Mesendoderm (in vitro differentiated cells): Measurements from ENCODE around the gene FGD1.

Experiments used
- DNase-seq: peaks from one replicate; pipeline ENCODE4 v3.0.0; 2013
- H2AK5ac ChIP-seq: 2 replicates; pipeline ENCODE4 v1.6.1; 2013; ENCODE audit warnings: low read length, inconsistent platforms
- H2BK120ac ChIP-seq: 2 replicates; pipeline ENCODE4 v1.6.1; 2013; ENCODE audit warnings: low read depth, mild to moderate bottlenecking, low read length, moderate library complexity, mixed read lengths
- H2BK15ac ChIP-seq: replicated peaks from 2 replicates; pipeline ENCODE4 v1.6.1; 2013; ENCODE audit warnings: low read depth, mild to moderate bottlenecking, moderate library complexity
- H2BK5ac ChIP-seq: 2 replicates; pipeline ENCODE4 v1.6.1; 2013; ENCODE audit warnings: low read length, inconsistent platforms
- H3K18ac ChIP-seq: 2 replicates; pipeline ENCODE4 v1.6.1; 2013; ENCODE audit warnings: mild to moderate bottlenecking, low read length, mixed read lengths
- H3K23ac ChIP-seq: one replicate; pipeline ENCODE4 v1.6.1; 2013; ENCODE audit warnings: low read length
- H3K27ac ChIP-seq: 2 replicates; pipeline ENCODE4 v1.5.1; 2013; ENCODE audit warnings: low read depth, mild to moderate bottlenecking, inconsistent platforms, low read length, moderate library complexity
- H3K27me3 ChIP-seq: 2 replicates; pipeline ENCODE4 v1.6.1; 2013; ENCODE audit warnings: low read length, control low read depth, mild to moderate bottlenecking, inconsistent platforms; ENCODE audit not compliant: insufficient read depth, poor library complexity
- H3K36me3 ChIP-seq: 2 replicates; pipeline ENCODE4 v1.6.1; 2013; ENCODE audit warnings: low read length, inconsistent platforms; ENCODE audit not compliant: control insufficient read depth, insufficient read depth
- H3K4ac ChIP-seq: one replicate; pipeline ENCODE4 v1.6.1; 2013; ENCODE audit warnings: low read depth, mild to moderate bottlenecking, low read length, moderate library complexity
- H3K4me1 ChIP-seq: 2 replicates; pipeline ENCODE4 v1.6.1; 2013; ENCODE audit warnings: low read depth, low read length, inconsistent platforms; ENCODE audit not compliant: control insufficient read depth
- H3K4me2 ChIP-seq: 2 replicates; pipeline ENCODE4 v1.6.1; 2013; ENCODE audit warnings: low read length
- H3K4me3 ChIP-seq: 2 replicates; pipeline ENCODE4 v1.5.1; 2013; ENCODE audit warnings: mild to moderate bottlenecking, low read length
- H3K56ac ChIP-seq: one replicate; pipeline ENCODE4 v1.6.1; 2013; ENCODE audit warnings: low read length
- H3K79me1 ChIP-seq: 2 replicates; pipeline ENCODE4 v1.6.1; 2013; ENCODE audit warnings: low read length, inconsistent platforms
- H3K79me2 ChIP-seq: 2 replicates; pipeline ENCODE4 v1.6.1; 2013; ENCODE audit warnings: mild to moderate bottlenecking, low read length; ENCODE audit not compliant: control insufficient read depth, insufficient read depth
- H3K9ac ChIP-seq: 2 replicates; pipeline ENCODE4 v1.6.1; 2013; ENCODE audit warnings: low read length, inconsistent platforms
- H4K5ac ChIP-seq: one replicate; pipeline ENCODE4 v1.6.1; 2013; ENCODE audit warnings: low read length
- H4K8ac ChIP-seq: one replicate; pipeline ENCODE4 v1.6.1; 2013; ENCODE audit warnings: low read depth, mild to moderate bottlenecking, control low read depth, low read length, moderate library complexity
- WGBS: extraction: QIAGEN DNeasy Blood & Tissue Kit; methylation state at CpG from one replicate; pipeline ENCODE4 v1.1.7; 2013; ENCODE audit warnings: low lambda C conversion rate, missing lambda C conversion rate; ENCODE audit not compliant: insufficient coverage; ENCODE audit errors: extremely low coverage; 5-methylcytosine and 5-hydroxymethylcytosine counted together

The FGD1 gene

GRCh38 chrX:54452920-54453319 lies 43.1 kb downstream of the FGD1 start:
- Histone ChIP-seq H3K79me1 (no peaks in the 10 kb centered on the region), H4K8ac (no peak overlapping the region), H3K4me1 (no peaks in the 10 kb centered on the region), H2BK5ac (no peak overlapping the region), H2BK120ac (no peak overlapping the region), H3K56ac (no peak overlapping the region), H3K4me3 (no peak overlapping the region), H4K5ac (no peak overlapping the region), H3K18ac (no peak overlapping the region), H3K27ac (no peak overlapping the region), H3K36me3 (no peaks in the 10 kb centered on the region), H2AK5ac (no peak overlapping the region), H3K4ac (no peak overlapping the region), H3K27me3 (no peaks in the 10 kb centered on the region), H2BK15ac (no peak overlapping the region), H3K9ac (no peak overlapping the region), H3K23ac (no peak overlapping the region), H3K79me2 (no peaks in the 10 kb centered on the region), H3K4me2 (no peak overlapping the region)
- peak; percentile 78 for DNase-seq
- no CpG with 5 or more reads among the region's 2 CpGs for WGBS

GRCh38 chrX:54449929-54450328 lies 46.1 kb downstream of the FGD1 start:
- Histone ChIP-seq H3K79me2 (no peaks in the 10 kb centered on the region), H3K27ac (no peak overlapping the region), H3K9ac (no peak overlapping the region), H3K79me1 (no peaks in the 10 kb centered on the region), H3K4ac (no peak overlapping the region), H3K4me3 (no peak overlapping the region), H3K4me2 (no peak overlapping the region), H3K23ac (no peak overlapping the region), H2BK5ac (no peak overlapping the region), H3K18ac (no peak overlapping the region), H2BK120ac (no peak overlapping the region), H2BK15ac (no peak overlapping the region), H4K8ac (no peak overlapping the region), H3K27me3 (no peaks in the 10 kb centered on the region), H3K36me3 (no peaks in the 10 kb centered on the region), H3K4me1 (no peaks in the 10 kb centered on the region), H2AK5ac (no peak overlapping the region), H3K56ac (no peak overlapping the region), H4K5ac (no peak overlapping the region)
- DNase-seq: no peak

GRCh38 chrX:54447461-54447860 lies 48.6 kb downstream of the FGD1 start:
- no peak overlapping the region for H3K56ac ChIP-seq
- WGBS: no CpG with 5 or more reads among the region's 5 CpGs

GRCh38 chrX:54446084-54446483 lies 50.0 kb downstream of the FGD1 start:
- H2AK5ac ChIP-seq: no peak overlapping the region
- no peak overlapping the region for H3K27ac ChIP-seq
- peaks cover 1% of the 10 kb centered on the region for H3K79me1 ChIP-seq
- H3K4ac ChIP-seq: no peak overlapping the region
- no peak overlapping the region for H2BK15ac ChIP-seq
- no peak overlapping the region for H2BK5ac ChIP-seq
- H3K79me2 ChIP-seq: peaks cover 15% of the 10 kb centered on the region
- H3K23ac ChIP-seq: no peak overlapping the region
- H3K27me3 ChIP-seq: no peaks in the 10 kb centered on the region
- H3K36me3 ChIP-seq: no peaks in the 10 kb centered on the region
- no peak overlapping the region for H4K8ac ChIP-seq
- no peak overlapping the region for H3K4me2 ChIP-seq
- H2BK120ac ChIP-seq: no peak overlapping the region
- H3K18ac ChIP-seq: no peak overlapping the region
- H3K4me3 ChIP-seq: no peak overlapping the region
- WGBS: no CpG with 5 or more reads among the region's 17 CpGs
- no peak overlapping the region for H3K9ac ChIP-seq
- peak; percentile 51 for DNase-seq
- no peaks in the 10 kb centered on the region for H3K4me1 ChIP-seq
- H4K5ac ChIP-seq: no peak overlapping the region
- H3K56ac ChIP-seq: no peak overlapping the region

More at GRCh38 chrX:54447461-54447860, 48.6 kb downstream of the FGD1 start:
- Histone ChIP-seq H2BK15ac (no peak overlapping the region), H2BK120ac (no peak overlapping the region), H3K18ac (no peak overlapping the region), H4K5ac (no peak overlapping the region), H3K4ac (no peak overlapping the region), H3K4me2 (no peak overlapping the region), H3K4me3 (no peak overlapping the region), H3K36me3 (no peaks in the 10 kb centered on the region), H2AK5ac (no peak overlapping the region), H3K79me1 (no peaks in the 10 kb centered on the region), H3K79me2 (peaks cover 3% of the 10 kb centered on the region), H2BK5ac (no peak overlapping the region), H3K27ac (no peak overlapping the region), H3K23ac (no peak overlapping the region), H4K8ac (no peak overlapping the region), H3K27me3 (no peaks in the 10 kb centered on the region), H3K4me1 (no peaks in the 10 kb centered on the region), H3K9ac (no peak overlapping the region)
- peak; percentile 64 for DNase-seq

DNA sequence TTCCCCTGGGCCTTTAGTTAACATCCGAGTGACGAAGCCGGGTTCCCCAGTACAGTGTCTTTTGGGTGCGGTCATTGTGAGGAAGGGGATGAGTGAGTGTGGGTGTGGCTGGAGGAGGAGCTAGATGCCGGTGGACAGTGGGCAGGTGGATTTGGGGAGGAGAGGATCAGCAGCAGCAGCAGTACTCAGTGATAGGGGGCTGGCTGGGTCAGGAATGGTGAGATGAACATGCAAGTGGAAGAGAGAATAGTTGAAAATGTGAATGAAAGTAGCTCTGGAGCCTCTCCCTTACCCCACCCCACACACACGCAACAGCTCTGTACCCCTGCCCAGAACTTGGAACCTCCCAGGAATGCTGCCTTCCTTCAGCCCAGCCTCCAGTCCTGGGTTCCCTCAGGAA lies 51.3 kb downstream of the FGD1 start:
- Histone ChIP-seq H2AK5ac (no peak overlapping the region), H3K27ac (no peak overlapping the region), H2BK15ac (no peak overlapping the region), H4K5ac (no peak overlapping the region), H3K4me3 (no peak overlapping the region), H3K79me2 (peaks cover 20% of the 10 kb centered on the region), H3K18ac (no peak overlapping the region), H3K4ac (no peak overlapping the region), H3K79me1 (peaks cover 1% of the 10 kb centered on the region), H3K36me3 (no peaks in the 10 kb centered on the region), H3K23ac (no peak overlapping the region), H3K4me1 (no peaks in the 10 kb centered on the region), H3K9ac (no peak overlapping the region), H3K4me2 (no peak overlapping the region), H3K56ac (no peak overlapping the region), H2BK120ac (no peak overlapping the region), H2BK5ac (no peak overlapping the region), H4K8ac (no peak overlapping the region), H3K27me3 (no peaks in the 10 kb centered on the region)
- peak; percentile 8 for DNase-seq
- no CpG with 5 or more reads among the region's 6 CpGs for WGBS

GRCh38 chrX:54442790-54443189 lies 53.2 kb downstream of the FGD1 start:
- no peaks in the 10 kb centered on the region for H3K36me3 ChIP-seq
- H3K27me3 ChIP-seq: no peaks in the 10 kb centered on the region
- H4K8ac ChIP-seq: no peak overlapping the region

More at GRCh38 chrX:54442790-54443189, 53.2 kb downstream of the FGD1 start:
- Histone ChIP-seq H3K56ac (no peak overlapping the region), H2BK15ac (no peak overlapping the region), H3K4me3 (no peak overlapping the region), H3K4me2 (no peak overlapping the region), H3K23ac (no peak overlapping the region), H3K79me1 (peaks cover 1% of the 10 kb centered on the region), H2BK5ac (no peak overlapping the region), H3K4me1 (no peaks in the 10 kb centered on the region), H2BK120ac (no peak overlapping the region), H3K9ac (no peak overlapping the region), H3K79me2 (peaks cover 20% of the 10 kb centered on the region), H4K5ac (no peak overlapping the region), H3K4ac (no peak overlapping the region), H3K27ac (no peak overlapping the region), H3K18ac (no peak overlapping the region), H2AK5ac (no peak overlapping the region)
- DNase-seq: no peak
